ENCODE measurements around the gene TBCD.

DNA sequence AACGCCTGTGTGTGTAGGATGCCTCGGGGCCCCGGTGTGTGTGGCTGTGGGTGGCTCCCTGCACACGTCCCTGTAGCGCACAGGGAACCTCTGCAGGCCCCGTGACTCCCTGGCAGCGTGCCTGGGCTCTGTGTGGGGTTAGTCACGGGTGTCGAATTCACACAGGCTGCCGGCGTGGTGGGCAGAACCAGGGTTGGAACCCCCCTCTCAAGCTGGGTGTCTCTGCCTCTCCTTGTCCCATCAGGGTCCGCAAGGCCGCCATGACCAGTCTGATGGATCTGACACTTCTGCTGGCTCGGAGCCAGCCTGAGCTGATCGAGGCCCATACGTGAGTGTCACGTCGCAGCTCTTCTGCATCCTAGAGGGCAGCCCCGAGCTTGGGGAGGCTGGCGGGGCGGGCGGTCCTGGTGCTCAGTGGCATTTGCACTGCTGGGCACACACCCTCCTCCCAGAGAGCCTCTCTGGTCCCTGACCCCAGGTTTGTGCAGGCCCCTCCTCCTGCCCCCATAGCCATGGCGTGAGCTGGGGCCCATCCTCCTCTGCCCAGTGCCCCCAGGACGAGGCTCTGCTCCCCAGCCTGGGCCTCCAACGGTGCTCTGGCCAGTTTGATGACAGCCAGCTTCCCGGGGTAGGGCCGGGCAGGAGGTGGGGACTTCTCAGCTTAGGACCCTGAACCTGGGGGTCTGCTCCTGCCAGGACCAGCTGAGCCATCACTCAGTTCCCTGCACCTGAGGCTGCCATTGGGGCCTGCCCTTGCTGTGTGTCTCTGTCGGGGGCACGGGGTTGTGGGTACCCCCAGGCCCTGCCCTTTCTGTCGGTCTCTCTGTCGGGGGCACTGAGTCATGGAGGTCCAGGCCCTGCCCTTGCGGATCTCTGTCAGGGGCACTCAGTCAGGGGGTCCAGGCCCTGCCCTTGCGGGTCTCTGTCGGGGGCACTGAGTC lies 176.1 kb downstream of the TBCD start:
- TF ChIP-seq, protein P1, sequence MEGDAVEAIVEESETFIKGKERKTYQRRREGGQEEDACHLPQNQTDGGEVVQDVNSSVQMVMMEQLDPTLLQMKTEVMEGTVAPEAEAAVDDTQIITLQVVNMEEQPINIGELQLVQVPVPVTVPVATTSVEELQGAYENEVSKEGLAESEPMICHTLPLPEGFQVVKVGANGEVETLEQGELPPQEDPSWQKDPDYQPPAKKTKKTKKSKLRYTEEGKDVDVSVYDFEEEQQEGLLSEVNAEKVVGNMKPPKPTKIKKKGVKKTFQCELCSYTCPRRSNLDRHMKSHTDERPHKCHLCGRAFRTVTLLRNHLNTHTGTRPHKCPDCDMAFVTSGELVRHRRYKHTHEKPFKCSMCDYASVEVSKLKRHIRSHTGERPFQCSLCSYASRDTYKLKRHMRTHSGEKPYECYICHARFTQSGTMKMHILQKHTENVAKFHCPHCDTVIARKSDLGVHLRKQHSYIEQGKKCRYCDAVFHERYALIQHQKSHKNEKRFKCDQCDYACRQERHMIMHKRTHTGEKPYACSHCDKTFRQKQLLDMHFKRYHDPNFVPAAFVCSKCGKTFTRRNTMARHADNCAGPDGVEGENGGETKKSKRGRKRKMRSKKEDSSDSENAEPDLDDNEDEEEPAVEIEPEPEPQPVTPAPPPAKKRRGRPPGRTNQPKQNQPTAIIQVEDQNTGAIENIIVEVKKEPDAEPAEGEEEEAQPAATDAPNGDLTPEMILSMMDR (IDR thresholded peaks at IDR 0.05), result no peak
- TF ChIP-seq POLR2A (IDR thresholded peaks at IDR 0.05), result no peak

All from breast epithelium (tissue), 3 donors.